Bronchial epithelial cell (primary cell): ENCODE results near the gene PPP2R1B. TPM values are rescaled to one million over a fixed set of nuclear protein-coding genes. Genes with fewer than 3 reads are reported as not detected.

Source experiments
- DNase-seq: peaks from one replicate; pipeline ENCODE4 v3.0.0-alpha.2; 2010; ENCODE audit warnings: low read depth
- FAIRE-seq: peaks from 2 replicates; lab custom pipeline; 2011; peaks lifted over from hg19 to GRCh38; lab: Jason Lieb, UNC
- H3K27me3 ChIP-seq: 2 replicates; pipeline ENCODE4 v1.5.1; 2011; ENCODE audit warnings: low read length; ENCODE audit not compliant: control insufficient read depth, insufficient read depth
- H3K36me3 ChIP-seq: 2 replicates; pipeline ENCODE4 v1.5.1; 2011; ENCODE audit warnings: low read length; ENCODE audit not compliant: control insufficient read depth, insufficient read depth
- H3K4me3 ChIP-seq: 2 replicates; pipeline ENCODE4 v1.5.1; 2011; ENCODE audit warnings: mild to moderate bottlenecking, low read depth, low read length, control low read depth
- CTCF ChIP-seq: IDR thresholded peaks from 2 replicates; pipeline ENCODE4 v1.5.1; 2011; ENCODE audit warnings: mild to moderate bottlenecking, moderate library complexity, low read length, control low read depth, inconsistent platforms; ENCODE audit not compliant: insufficient read depth, severe bottlenecking
- total RNA-seq: library from RNA; depleted of rRNA; stranded (reverse); fragments of >200 nt; gene quantifications from 2 replicates; pipeline ENCODE4 v1.2.1, GENCODE V29; 2014

Gene PPP2R1B
- total RNA-seq, 1 donor from 2014 or later, result 26.1 TPM

DNA sequence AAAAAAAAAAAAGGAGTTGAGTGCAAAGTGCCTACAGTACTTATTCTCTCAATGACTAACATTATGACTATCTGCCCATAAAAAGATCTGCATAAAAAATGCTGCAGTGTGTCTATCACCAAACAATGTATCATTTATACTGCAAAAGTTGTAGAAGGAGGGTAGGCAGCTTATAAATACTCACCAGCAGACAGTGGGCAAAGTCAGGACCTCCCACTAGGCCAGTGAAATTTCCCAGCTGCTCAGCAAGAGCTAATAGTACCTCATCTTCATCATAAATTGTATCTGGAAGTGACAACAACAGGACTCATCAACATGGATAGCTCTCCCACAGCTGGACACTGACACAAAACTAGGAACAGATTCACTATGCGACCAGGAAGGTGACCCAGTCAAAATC, 1.6 kb downstream of the PPP2R1B start:
- H3K4me3 ChIP-seq, result peak overlapping the region; percentile 92
- FAIRE-seq, result no peak
- TF ChIP-seq CTCF, result no peak

GRCh38 chr11:111762981-111763643, 3.1 kb downstream of the PPP2R1B start:
- H3K4me3 ChIP-seq, result no peak overlapping the region
- TF ChIP-seq CTCF, result no peak
- no peak for DNase-seq
- FAIRE-seq, result no peak
- H3K36me3 ChIP-seq, result peaks cover 6% of the 10 kb centered on the region
- no peaks in the 10 kb centered on the region for H3K27me3 ChIP-seq

More for the DNA sequence above, 1.6 kb downstream of the PPP2R1B start:
- peaks cover 6% of the 10 kb centered on the region for H3K36me3 ChIP-seq
- DNase-seq, result no peak
- H3K27me3 ChIP-seq, result no peaks in the 10 kb centered on the region

DNA sequence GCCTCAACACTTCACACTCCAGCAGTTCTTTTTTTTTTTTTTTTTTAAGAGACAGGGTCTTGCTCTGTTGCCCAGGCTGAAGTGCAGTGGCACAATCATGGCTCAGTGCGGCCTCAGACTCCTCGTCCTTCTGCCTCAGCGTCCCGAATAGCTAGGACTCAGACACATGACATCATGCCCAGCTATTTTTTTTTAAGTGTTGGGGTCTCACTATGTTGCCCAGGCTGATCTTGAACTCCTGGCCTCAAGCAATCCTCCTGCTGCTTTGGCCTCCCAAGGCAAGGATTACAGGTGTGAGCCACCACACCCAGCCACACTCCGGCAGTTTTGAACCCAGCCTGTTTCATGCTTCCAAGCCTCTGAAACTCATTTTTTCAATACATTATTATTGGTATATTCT, 3.7 kb downstream of the PPP2R1B start:
- no peak for TF ChIP-seq CTCF
- H3K4me3 ChIP-seq, result no peak overlapping the region
- H3K27me3 ChIP-seq, result no peaks in the 10 kb centered on the region
- H3K36me3 ChIP-seq, result peaks cover 6% of the 10 kb centered on the region
- no peak for FAIRE-seq
- DNase-seq, result no peak

DNA sequence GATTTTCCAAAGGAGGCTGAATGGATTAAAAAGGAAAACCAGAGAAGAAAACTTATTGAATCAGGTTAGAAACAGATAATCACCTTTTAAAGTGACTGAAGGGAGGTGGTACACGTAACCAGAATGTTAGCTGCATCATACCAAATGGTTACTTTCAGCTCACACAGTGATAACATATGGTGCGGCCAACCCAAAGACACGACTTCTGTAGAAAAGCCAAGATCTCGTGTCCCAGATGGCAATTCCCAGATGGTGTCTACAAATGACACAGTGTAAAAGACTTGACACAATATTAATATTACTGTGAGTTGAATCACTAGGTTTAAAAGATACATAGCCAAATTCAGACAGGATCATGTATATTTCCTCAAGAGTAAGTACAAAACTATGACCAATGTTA, 5.2 kb downstream of the PPP2R1B start:
- TF ChIP-seq CTCF, result no peak
- H3K36me3 ChIP-seq, result peaks cover 8% of the 10 kb centered on the region
- no peak for DNase-seq
- no peaks in the 10 kb centered on the region for H3K27me3 ChIP-seq
- no peak overlapping the region for H3K4me3 ChIP-seq
- no peak for FAIRE-seq

GRCh38 chr11:111759778-111760407, 6.3 kb downstream of the PPP2R1B start:
- no peak for TF ChIP-seq CTCF
- Histone ChIP-seq H3K36me3 (peaks cover 8% of the 10 kb centered on the region), H3K27me3 (no peaks in the 10 kb centered on the region), H3K4me3 (no peak overlapping the region)
- DNase-seq (no peak), FAIRE-seq (no peak)

DNA sequence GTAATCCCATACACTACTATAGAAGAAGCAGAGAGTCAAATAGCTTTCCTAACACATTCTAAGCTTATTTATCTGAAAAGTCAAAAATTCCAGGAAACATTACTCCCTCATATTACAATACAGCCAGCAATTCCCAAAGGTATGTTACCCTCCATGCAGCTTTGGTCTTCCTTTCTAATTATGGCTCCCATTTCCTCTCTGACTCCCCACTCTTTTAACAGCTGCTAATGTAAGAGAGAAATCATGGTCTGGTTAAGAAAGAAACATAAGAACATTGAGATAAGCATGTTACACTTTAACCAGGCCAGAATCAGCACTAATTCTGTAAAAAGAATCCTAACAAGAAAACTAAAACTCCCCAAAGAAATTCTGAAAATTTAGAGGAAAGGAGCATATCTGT, 6.8 kb downstream of the PPP2R1B start:
- Histone ChIP-seq H3K27me3 (no peaks in the 10 kb centered on the region), H3K4me3 (no peak overlapping the region), H3K36me3 (peaks cover 6% of the 10 kb centered on the region)
- FAIRE-seq (no peak), DNase-seq (no peak)
- TF ChIP-seq CTCF, result no peak
